ENCODE results near the gene SH3YL1. TPM values are rescaled to one million over a fixed set of nuclear protein-coding genes. Genes with fewer than 3 reads are reported as not detected.

Gene SH3YL1
- total RNA-seq, 3 donors from 2014 or later: 40.5 to 151 (median 81.6) TPM

DNA sequence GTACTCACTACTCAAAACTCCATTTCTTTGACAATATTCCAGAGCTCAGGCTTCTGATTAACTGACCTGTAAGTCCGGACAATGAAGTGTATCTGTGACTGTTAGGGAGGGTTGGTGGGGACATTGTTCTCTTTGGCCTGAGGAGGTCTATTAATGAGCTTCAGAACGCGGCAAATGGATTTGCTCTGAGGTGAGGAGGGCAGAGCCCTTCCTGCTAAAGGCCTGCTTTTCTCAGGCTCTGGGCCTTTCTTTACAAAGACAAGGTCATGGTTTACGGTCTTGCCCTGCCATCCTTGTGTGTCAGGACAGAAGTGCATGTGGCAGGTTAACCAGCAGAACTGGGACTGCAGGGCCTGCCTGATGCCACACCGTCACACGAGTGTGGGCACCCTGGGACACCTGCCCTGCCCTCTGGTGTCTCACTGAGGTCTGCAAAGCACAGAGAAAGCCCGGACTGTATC lies 16.8 kb upstream of the SH3YL1 start:
- DNase-seq (ENCODE audit: low spot score in 2 of 2): no peak
- no peak overlapping the region for H3K27ac ChIP-seq
- intact Hi-C loops (cut with DNase I; ENCODE audit: low total_unique reads): no loop called here
- no peak overlapping the region for H3K4me3 ChIP-seq
- no peaks in the 10 kb centered on the region for H3K9me3 ChIP-seq
- H3K27me3 ChIP-seq: no peaks in the 10 kb centered on the region
- H3K4me1 ChIP-seq: no peaks in the 10 kb centered on the region
- TF ChIP-seq, protein P1, sequence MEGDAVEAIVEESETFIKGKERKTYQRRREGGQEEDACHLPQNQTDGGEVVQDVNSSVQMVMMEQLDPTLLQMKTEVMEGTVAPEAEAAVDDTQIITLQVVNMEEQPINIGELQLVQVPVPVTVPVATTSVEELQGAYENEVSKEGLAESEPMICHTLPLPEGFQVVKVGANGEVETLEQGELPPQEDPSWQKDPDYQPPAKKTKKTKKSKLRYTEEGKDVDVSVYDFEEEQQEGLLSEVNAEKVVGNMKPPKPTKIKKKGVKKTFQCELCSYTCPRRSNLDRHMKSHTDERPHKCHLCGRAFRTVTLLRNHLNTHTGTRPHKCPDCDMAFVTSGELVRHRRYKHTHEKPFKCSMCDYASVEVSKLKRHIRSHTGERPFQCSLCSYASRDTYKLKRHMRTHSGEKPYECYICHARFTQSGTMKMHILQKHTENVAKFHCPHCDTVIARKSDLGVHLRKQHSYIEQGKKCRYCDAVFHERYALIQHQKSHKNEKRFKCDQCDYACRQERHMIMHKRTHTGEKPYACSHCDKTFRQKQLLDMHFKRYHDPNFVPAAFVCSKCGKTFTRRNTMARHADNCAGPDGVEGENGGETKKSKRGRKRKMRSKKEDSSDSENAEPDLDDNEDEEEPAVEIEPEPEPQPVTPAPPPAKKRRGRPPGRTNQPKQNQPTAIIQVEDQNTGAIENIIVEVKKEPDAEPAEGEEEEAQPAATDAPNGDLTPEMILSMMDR (IDR thresholded peaks at IDR 0.05): no peak
- H3K36me3 ChIP-seq: peaks cover 6% of the 10 kb centered on the region

DNA sequence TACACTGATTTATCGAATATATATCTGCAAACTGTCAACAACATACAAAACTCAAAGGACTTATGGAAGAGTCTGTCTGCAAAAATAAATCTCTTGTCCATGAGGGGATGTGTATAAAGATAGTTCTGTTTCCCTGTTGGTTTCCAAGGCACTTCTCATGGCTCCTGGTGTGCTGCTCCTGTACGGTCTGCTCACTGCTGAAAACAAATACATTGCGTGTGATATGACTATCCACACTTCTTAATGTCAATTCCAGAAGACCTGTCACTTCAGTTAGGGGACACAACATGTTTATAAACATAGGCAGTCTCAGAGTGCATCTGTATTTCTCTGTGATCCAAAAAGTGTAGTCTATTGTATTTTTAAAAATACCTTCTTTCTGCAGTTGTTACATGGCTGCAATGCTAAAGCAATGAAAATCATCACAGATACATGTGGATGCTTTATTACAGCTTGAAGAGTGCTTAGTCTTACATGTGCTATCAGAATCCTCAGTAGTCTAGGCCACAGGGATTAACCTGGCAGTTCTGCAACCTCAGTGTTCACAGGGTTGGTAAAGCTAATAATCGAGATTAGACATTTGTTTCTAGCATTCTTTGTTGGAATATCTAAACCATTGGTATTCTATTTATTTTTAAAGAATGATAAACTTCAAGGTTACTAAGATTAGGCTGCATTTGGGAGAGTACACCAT lies 16.3 kb upstream of the SH3YL1 start:
- Histone ChIP-seq H3K4me3 (no peak overlapping the region), H3K27me3 (no peaks in the 10 kb centered on the region), H3K36me3 (peaks cover 6% of the 10 kb centered on the region), H3K9me3 (no peaks in the 10 kb centered on the region), H3K27ac (no peak overlapping the region), H3K4me1 (no peaks in the 10 kb centered on the region)
- intact Hi-C loops (cut with DNase I; ENCODE audit: low total_unique reads): no loop called here
- TF ChIP-seq, protein P1 (IDR thresholded peaks at IDR 0.05): no peak
- no peak for DNase-seq (ENCODE audit: low spot score in 2 of 2)

DNA sequence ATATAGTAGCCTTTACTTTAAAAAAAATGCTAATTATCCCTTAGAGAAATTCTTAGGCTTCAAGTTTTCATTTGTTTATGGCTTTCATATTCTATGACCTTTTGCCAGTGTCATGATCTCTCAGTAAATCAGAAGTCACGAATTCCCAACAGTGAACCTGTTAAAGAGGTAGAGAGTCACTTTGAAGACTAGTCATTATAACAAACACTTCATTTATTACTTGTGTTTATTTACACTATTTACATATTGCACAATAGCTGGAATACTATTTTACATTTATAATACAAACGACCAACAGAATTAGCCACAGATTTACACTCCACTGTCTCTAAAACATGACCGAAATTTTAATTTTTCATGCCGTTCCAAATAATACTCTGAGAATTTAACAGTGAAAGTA lies 15.5 kb upstream of the SH3YL1 start:
- Histone ChIP-seq H3K9me3 (no peaks in the 10 kb centered on the region), H3K27me3 (no peaks in the 10 kb centered on the region), H3K4me3 (no peak overlapping the region), H3K27ac (no peak overlapping the region), H3K4me1 (no peaks in the 10 kb centered on the region), H3K36me3 (peaks cover 6% of the 10 kb centered on the region)
- intact Hi-C loops (cut with DNase I; ENCODE audit: low total_unique reads): no loop called here
- TF ChIP-seq POLR2AphosphoS5 (IDR thresholded peaks at IDR 0.05) (no peak), POLR2A (IDR thresholded peaks at IDR 0.05) (no peak)
- TF ChIP-seq, protein P1 (IDR thresholded peaks at IDR 0.05): no peak
- no peak for DNase-seq (ENCODE audit: low spot score in 2 of 2)

DNA sequence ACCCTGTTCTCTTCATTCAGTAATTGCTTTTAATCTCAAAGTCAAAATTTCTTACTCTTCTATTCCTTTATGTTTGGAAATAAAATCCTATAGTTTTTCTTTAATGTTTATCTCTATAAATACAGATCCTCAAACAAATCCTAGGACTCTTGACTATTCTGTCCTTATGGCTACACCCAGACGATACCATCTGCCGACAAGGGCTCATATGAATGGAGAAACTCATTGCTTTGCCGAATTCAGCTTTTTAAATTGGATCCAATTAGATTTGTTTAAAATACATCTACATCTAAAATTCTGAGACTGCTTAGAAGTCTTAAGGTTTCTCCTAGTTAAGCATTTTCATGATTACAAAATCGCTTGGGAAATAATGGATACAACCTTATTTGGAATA lies 15.1 kb upstream of the SH3YL1 start:
- Histone ChIP-seq H3K4me3 (no peak overlapping the region), H3K27me3 (no peaks in the 10 kb centered on the region), H3K4me1 (no peaks in the 10 kb centered on the region), H3K27ac (no peak overlapping the region), H3K36me3 (peaks cover 6% of the 10 kb centered on the region), H3K9me3 (no peaks in the 10 kb centered on the region)
- TF ChIP-seq POLR2AphosphoS5 (IDR thresholded peaks at IDR 0.05) (no peak), POLR2A (IDR thresholded peaks at IDR 0.05) (no peak)
- TF ChIP-seq, protein P1 (IDR thresholded peaks at IDR 0.05): no peak
- intact Hi-C loops (cut with DNase I; ENCODE audit: low total_unique reads): no loop called here
- no peak for DNase-seq (ENCODE audit: low spot score in 2 of 2)

- Histone ChIP-seq H3K4me3 (no peak overlapping the region), H3K27ac (no peak overlapping the region), H3K27me3 (no peaks in the 10 kb centered on the region), H3K36me3 (peaks cover 6% of the 10 kb centered on the region), H3K9me3 (no peaks in the 10 kb centered on the region), H3K4me1 (no peaks in the 10 kb centered on the region)
- intact Hi-C loops (cut with DNase I; ENCODE audit: low total_unique reads): no loop called here
- DNase-seq (ENCODE audit: low spot score in 2 of 2): no peak
- TF ChIP-seq, protein P1 (IDR thresholded peaks at IDR 0.05): no peak
- no peak for TF ChIP-seq POLR2AphosphoS5 (IDR thresholded peaks at IDR 0.05)
- TF ChIP-seq POLR2A (IDR thresholded peaks at IDR 0.05): no peak
Measured at GRCh38 chr2:278312-278926, 14.6 kb upstream of the SH3YL1 start.

All from breast epithelium (tissue), 4 donors.